Endodermal cell (in vitro differentiated cells): ENCODE results near the gene MYD88. TPM values are rescaled to one million over a fixed set of nuclear protein-coding genes. Genes with fewer than 3 reads are reported as not detected.

Experiments
- DNase-seq: peaks from one replicate; pipeline ENCODE4 v3.0.0-alpha.2; 2017
- H3K27ac ChIP-seq: 2 replicates; pipeline ENCODE4 v1.5.1; 2013; ENCODE audit warnings: mild to moderate bottlenecking, low read depth, low read length, moderate library complexity
- H3K27me3 ChIP-seq: 2 replicates; pipeline ENCODE4 v1.6.1; 2013; ENCODE audit warnings: mild to moderate bottlenecking, low read length, moderate library complexity; ENCODE audit not compliant: insufficient read depth, control insufficient read depth, poor library complexity, severe bottlenecking
- H3K36me3 ChIP-seq: 2 replicates; pipeline ENCODE4 v1.7.0; 2013; ENCODE audit warnings: mild to moderate bottlenecking, low read length, moderate library complexity; ENCODE audit not compliant: control insufficient read depth, insufficient read depth
- H3K4me1 ChIP-seq: one replicate; pipeline ENCODE4 v1.7.0; 2013; ENCODE audit warnings: low read length; ENCODE audit not compliant: control insufficient read depth, insufficient read depth
- H3K4me3 ChIP-seq: 2 replicates; pipeline ENCODE4 v1.5.1; 2013; ENCODE audit warnings: mild to moderate bottlenecking, low read length, moderate library complexity
- H3K9ac ChIP-seq: 2 replicates; pipeline ENCODE4 v1.6.1; 2013; ENCODE audit warnings: mild to moderate bottlenecking, low read length, moderate library complexity; ENCODE audit not compliant: poor library complexity, severe bottlenecking; ENCODE audit errors: extremely low read depth
- H3K9me3 ChIP-seq: 2 replicates; pipeline ENCODE4 v1.6.1; 2013; ENCODE audit warnings: mild to moderate bottlenecking, low read length, moderate library complexity; ENCODE audit not compliant: control insufficient read depth
- H3K27ac Mint-ChIP-seq: 2 replicates; pipeline ENCODE4 v1.8.0; 2020; ENCODE audit warnings: mixed read lengths
- H3K27me3 Mint-ChIP-seq: 2 replicates; pipeline ENCODE4 v1.8.0; 2021; ENCODE audit warnings: mild to moderate bottlenecking, mixed read lengths; ENCODE audit not compliant: insufficient read depth
- H3K36me3 Mint-ChIP-seq: 2 replicates; pipeline ENCODE4 v1.8.0; 2020; ENCODE audit warnings: low read depth, mixed read lengths
- H3K4me1 Mint-ChIP-seq: 2 replicates; pipeline ENCODE4 v1.8.0; 2020; ENCODE audit warnings: mixed read lengths
- H3K4me3 Mint-ChIP-seq: 2 replicates; pipeline ENCODE4 v1.8.0; 2020; ENCODE audit warnings: mild to moderate bottlenecking, moderate library complexity, mixed read lengths
- H3K9me3 Mint-ChIP-seq: 2 replicates; pipeline ENCODE4 v1.8.0; 2020; ENCODE audit warnings: mild to moderate bottlenecking, mixed read lengths
- CTCF ChIP-seq: fragments of 200-600 bp; sonication (generic); conservative IDR thresholded peaks from 2 replicates; pipeline ENCODE4 v1.5.0; 2021; ENCODE audit warnings: antibody characterized with exemption, mild to moderate bottlenecking
- WGBS, 2 experiments: methylation state at CpG; one replicate each; pipeline versions ENCODE4 v1.1.5 to v1.1.7; 2013; ENCODE audit warnings: missing lambda C conversion rate in 2 of 2, mixed read lengths in 1 of 2; ENCODE audit not compliant: insufficient coverage in 1 of 2, insufficient read length in 1 of 2; 5-methylcytosine and 5-hydroxymethylcytosine counted together
- total RNA-seq, 2 donors: library from RNA; stranded (reverse); fragmentation: NEBNext Ultra II Directional in 1 of 2; extraction: Animal tissue kit (Norgen Biotek cat#: 25700) in 1 of 2; gene quantifications; 2 replicates in 1 of 2; 3 replicates in 1 of 2; pipeline ENCODE4 v1.2.1, GENCODE V29; 2021

MYD88 gene
- total RNA-seq, 2 donors from 2014 or later, result 16.2 to 18.8 TPM

DNA sequence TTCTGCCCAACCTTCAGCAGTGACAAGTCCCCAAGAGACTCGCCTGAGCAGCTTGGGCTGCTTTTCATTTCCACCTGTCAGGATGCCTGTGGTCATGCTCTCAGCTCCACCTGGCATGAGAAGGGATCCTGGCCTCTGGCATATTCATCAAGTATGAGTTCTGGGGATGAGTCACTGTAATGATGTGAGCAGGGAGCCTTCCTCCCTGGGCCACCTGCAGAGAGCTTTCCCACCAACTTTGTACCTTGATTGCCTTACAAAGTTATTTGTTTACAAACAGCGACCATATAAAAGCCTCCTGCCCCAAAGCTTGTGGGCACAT, 3.5 kb downstream of the MYD88 start:
- H3K4me3 ChIP-seq, result no peak overlapping the region
- H3K4me1 ChIP-seq, result peaks cover 9% of the 10 kb centered on the region
- Mint-ChIP-seq H3K4me3 (no peak overlapping the region), H3K4me1 (peaks cover 17% of the 10 kb centered on the region), H3K36me3 (peaks cover 12% of the 10 kb centered on the region), H3K27me3 (peaks cover 4% of the 10 kb centered on the region), H3K27ac (no peak overlapping the region), H3K9me3 (no peaks in the 10 kb centered on the region)
- DNase-seq, result no peak
- H3K27me3 ChIP-seq, result no peaks in the 10 kb centered on the region
- no peak for TF ChIP-seq CTCF
- H3K27ac ChIP-seq, result no peak overlapping the region
- 95 to 100% methylated on average over 1 to 2 of the region's 2 CpGs for WGBS, 2 experiments
- H3K9me3 ChIP-seq, result peaks cover 10% of the 10 kb centered on the region
- H3K36me3 ChIP-seq, result peaks cover 10% of the 10 kb centered on the region
- H3K9ac ChIP-seq, result no peak overlapping the region

GRCh38 chr3:38142959-38143358, 4.5 kb downstream of the MYD88 start:
- no peak overlapping the region for H3K4me3 Mint-ChIP-seq
- no peaks in the 10 kb centered on the region for H3K27me3 ChIP-seq
- peaks cover 4% of the 10 kb centered on the region for H3K27me3 Mint-ChIP-seq
- peaks cover 10% of the 10 kb centered on the region for H3K36me3 ChIP-seq
- TF ChIP-seq CTCF, result no peak
- no peak overlapping the region for H3K27ac Mint-ChIP-seq
- H3K4me3 ChIP-seq, result no peak overlapping the region
- no peak for DNase-seq
- no peak overlapping the region for H3K27ac ChIP-seq
- peaks cover 5% of the 10 kb centered on the region for H3K9me3 Mint-ChIP-seq
- WGBS, 2 experiments, result 88% methylated on average over 1 of the region's 1 CpG; no CpG with 5 or more reads in 1 of the 2 experiments
- H3K4me1 Mint-ChIP-seq, result peaks cover 17% of the 10 kb centered on the region
- H3K9ac ChIP-seq, result no peak overlapping the region
- H3K4me1 ChIP-seq, result peaks cover 9% of the 10 kb centered on the region
- H3K9me3 ChIP-seq, result peaks cover 16% of the 10 kb centered on the region
- peaks cover 12% of the 10 kb centered on the region for H3K36me3 Mint-ChIP-seq

- Mint-ChIP-seq H3K9me3 (peaks cover 6% of the 10 kb centered on the region), H3K27me3 (peaks cover 4% of the 10 kb centered on the region), H3K36me3 (peaks cover 12% of the 10 kb centered on the region), H3K27ac (no peak overlapping the region), H3K4me3 (no peak overlapping the region), H3K4me1 (peaks cover 13% of the 10 kb centered on the region)
- Histone ChIP-seq H3K9me3 (peaks cover 16% of the 10 kb centered on the region), H3K36me3 (peaks cover 10% of the 10 kb centered on the region), H3K27ac (no peak overlapping the region), H3K4me3 (no peak overlapping the region), H3K27me3 (no peaks in the 10 kb centered on the region), H3K9ac (no peak overlapping the region), H3K4me1 (peaks cover 9% of the 10 kb centered on the region)
- TF ChIP-seq CTCF, result no peak
- peak; percentile 29 for DNase-seq
- 76 to 77% methylated on average over 3 of the region's 3 CpGs for WGBS, 2 experiments
Measured at GRCh38 chr3:38143511-38143910, 5.0 kb downstream of the MYD88 start.
